NCI-H510A treated with DMSO at 0.1 percent for 48 hours (cell line): ENCODE measurements around the gene TSPO.

Source experiments
- DNase-seq: peaks from one replicate; lab custom pipeline; 2025; lab: John Stamatoyannopoulos, UW

TSPO gene

GRCh38 chr22:43202326-43202725 lies 51.0 kb downstream of the TSPO start:
- DNase-seq: no peak

DNA sequence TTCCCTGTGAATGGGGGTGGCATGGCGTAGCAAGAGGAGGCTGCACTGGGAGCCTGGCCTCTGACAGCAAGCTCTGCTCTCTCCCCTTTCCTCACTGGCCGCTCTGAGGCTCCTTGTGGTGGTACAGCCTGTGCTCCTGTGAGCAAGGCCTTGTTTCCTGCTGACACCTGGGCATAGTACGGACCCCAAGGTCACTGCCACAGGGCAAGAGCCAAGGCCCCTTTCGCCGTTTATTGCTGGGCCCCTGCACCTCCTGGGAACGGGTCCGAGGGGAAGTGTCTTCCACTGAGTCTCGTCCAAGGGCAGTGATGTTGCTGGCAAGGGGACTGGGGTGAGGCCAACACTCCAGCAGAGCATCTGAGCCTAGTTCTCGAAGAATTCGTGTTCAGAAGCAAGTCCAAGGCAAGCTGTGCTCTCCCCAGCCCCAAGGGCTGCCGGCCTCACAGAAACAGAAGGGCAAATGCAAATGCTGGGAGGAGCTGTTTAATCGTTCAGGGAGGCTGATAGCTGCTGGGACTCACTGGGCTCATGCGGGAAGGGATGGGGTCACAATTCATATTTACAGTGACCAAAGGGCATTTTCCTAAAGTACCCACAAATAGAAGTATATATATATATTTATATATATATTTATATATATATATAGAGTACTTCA lies 51.5 kb downstream of the TSPO start:
- DNase-seq: no peak

GRCh38 chr22:43203471-43203981 lies 52.2 kb downstream of the TSPO start:
- DNase-seq: no peak

GRCh38 chr22:43205261-43205691 lies 53.9 kb downstream of the TSPO start:
- no peak for DNase-seq

DNA sequence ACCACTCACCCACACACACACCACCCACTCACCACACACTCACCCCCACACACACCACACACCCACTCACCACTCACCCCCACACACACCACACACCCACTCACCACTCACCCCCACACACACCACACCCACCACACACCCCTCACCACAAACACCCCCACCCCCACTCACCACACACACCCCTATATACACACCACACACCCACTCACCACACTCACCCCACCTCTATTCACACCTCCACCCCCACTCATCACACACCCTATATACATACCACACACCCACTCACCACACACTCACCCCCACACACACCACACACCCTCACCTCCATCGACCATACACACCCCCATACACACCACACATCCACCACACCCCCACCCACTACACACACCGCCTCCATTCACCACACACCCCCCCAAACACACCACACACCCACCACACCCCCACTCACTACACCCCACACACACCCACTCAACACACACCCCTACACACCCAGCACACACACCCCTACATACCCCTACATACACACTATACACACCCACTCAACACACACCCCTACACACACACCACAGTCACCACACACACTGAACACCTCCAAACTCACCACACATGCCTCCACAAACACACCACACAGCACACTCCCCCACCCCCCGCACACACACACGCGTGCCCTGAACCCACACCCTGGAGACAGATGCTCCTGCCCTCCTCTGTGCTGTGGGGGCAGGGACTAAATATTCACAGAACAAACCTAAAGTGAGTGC lies 54.6 kb downstream of the TSPO start:
- no peak for DNase-seq

- no peak for DNase-seq
These were observed 55.3 kb downstream of the TSPO start for GRCh38 chr22:43206509-43207161.

DNA sequence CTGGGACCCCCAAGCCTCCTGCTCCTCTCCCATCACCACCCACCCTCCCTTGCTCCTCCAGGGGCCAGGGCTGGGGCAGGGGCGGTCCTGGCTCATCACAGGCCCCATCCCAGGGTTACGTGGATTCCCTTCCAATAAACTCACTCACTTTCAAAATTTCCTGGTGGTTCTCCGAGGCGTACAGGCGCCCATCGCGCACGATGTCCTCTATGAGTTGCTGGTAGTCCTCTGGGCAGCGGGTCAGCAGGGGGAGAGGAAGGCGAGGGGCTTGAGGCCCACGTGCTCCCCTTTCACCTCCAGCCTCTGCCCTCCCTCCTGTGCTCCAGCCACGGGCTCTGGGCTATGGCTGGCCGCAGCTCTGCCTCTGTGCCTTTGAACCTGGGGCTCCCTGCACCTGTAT lies 56.0 kb downstream of the TSPO start:
- DNase-seq: no peak

- DNase-seq: no peak
These were observed 56.7 kb downstream of the TSPO start for GRCh38 chr22:43207849-43208702.

DNA sequence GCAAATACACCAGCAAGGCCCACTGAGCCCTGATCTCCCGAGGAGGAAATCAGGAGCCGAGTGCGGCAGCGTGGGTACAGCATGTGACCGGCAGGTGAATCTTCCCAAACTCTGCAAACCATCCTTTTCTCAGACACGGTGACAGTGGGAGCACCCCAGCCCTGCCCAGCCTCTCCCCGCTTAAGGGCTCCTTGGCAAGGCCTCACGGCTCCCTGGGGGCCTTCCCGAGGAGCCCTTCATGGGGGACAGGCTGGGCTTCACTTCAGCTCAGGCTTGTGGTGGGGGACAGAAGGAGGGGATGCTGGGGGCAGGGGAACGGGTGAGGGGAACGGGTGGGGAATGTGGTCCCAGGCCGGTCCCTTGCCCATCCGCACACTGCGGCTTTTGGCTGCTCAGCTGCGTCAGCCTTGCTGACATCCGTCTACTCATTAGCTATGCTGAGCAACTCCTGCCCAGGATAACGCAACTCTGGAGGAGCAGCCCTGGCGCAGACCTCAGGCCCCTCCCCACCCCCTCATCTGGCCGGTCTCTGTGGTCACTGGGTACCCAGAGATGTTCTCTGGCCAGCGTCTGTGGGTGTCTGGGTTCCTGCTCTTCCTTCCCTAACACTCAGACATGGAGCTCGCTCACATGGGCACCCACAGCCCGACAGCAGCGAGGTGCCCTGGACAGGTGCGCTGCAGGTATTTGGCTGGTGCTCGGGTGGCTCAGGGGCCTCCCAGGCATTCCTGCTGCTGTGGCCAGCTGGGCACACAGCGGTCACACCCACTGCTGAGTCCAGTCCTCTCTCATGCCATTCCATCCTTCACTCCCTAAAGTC lies 57.6 kb downstream of the TSPO start:
- no peak for DNase-seq

DNA sequence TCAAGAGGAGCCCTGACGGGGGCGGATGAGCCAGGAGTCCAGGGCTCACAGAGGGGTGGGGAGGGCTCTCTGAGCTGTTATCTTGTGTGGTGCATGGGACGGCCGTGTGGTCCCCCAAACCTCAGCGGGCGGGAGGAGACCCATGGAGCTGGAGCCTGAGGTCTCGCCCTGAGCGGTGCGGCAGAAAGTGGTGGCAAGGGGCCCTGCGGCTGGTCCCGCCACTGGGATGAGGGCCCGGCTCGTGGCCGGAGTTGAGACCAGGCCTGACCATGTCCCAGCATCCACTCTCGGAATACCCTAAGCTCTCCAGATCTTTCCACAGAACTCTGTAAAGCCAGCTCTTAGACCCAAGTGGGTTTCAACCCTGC lies 58.1 kb downstream of the TSPO start:
- DNase-seq: no peak

GRCh38 chr22:43209971-43210370 lies 58.6 kb downstream of the TSPO start:
- DNase-seq: no peak

GRCh38 chr22:43210631-43211515 lies 59.5 kb downstream of the TSPO start:
- DNase-seq: no peak

GRCh38 chr22:43211941-43212433 lies 60.6 kb downstream of the TSPO start:
- no peak for DNase-seq

GRCh38 chr22:43212434-43212952 lies 61.1 kb downstream of the TSPO start:
- no peak for DNase-seq
